Measurements from ENCODE around the gene AARS1.

DNA sequence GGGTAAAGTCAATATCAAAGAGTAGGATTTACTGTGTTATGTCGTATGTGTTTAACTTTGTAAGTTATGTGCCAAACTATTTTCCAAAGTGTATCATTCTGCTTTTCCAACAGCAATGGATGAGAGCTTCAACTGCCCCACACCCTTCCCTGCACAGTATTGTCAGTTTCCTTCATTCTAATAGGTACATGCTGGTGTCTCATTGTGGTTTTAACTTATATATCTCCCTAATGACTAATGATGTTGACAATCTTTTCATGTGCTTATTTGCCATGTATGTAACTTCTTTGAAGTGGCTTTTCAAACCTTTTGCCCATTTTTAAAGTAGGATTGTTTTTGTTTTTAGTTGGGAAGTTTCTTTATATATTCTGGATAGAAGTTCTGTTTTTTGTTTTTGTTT lies 13.4 kb upstream of the AARS1 start:
- TF ChIP-seq, protein P1, sequence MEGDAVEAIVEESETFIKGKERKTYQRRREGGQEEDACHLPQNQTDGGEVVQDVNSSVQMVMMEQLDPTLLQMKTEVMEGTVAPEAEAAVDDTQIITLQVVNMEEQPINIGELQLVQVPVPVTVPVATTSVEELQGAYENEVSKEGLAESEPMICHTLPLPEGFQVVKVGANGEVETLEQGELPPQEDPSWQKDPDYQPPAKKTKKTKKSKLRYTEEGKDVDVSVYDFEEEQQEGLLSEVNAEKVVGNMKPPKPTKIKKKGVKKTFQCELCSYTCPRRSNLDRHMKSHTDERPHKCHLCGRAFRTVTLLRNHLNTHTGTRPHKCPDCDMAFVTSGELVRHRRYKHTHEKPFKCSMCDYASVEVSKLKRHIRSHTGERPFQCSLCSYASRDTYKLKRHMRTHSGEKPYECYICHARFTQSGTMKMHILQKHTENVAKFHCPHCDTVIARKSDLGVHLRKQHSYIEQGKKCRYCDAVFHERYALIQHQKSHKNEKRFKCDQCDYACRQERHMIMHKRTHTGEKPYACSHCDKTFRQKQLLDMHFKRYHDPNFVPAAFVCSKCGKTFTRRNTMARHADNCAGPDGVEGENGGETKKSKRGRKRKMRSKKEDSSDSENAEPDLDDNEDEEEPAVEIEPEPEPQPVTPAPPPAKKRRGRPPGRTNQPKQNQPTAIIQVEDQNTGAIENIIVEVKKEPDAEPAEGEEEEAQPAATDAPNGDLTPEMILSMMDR (optimal IDR thresholded peaks at IDR 0.05 in 1 of 3, IDR thresholded peaks at IDR 0.05 in 1 of 3, conservative IDR thresholded peaks at IDR 0.05 in 1 of 3; ENCODE audit: extremely low read depth in 1 of 3, insufficient read depth in 2 of 3, low read length in 3 of 3): no peak
- TF ChIP-seq EZH2 (IDR thresholded peaks at IDR 0.05; ENCODE audit: low read length): no peak

All from keratinocyte (primary cell).